Pulmonary artery endothelial cell (primary cell): ENCODE results near the gene NXN. TPM values are rescaled to one million over a fixed set of nuclear protein-coding genes. Genes with fewer than 3 reads are reported as not detected.
A peak's percentile ranks its signal among the peaks of the same experiment; 100 is the strongest.
"Not testable (repeated sequence)": the region's sequence is repeated elsewhere in the genome, so short reads cannot be mapped to it uniquely, and the experiment has no call there.

Experiments used
- DNase-seq: peaks from one replicate; pipeline ENCODE4 v3.0.0-alpha.2; 2011; ENCODE audit warnings: low read depth, low spot score
- total RNA-seq: library from RNA; depleted of rRNA; stranded (reverse); fragments of >200 nt; gene quantifications from 2 replicates; pipeline ENCODE4 v1.2.3, GENCODE V29; 2014

The NXN gene
- total RNA-seq, 1 donor from 2014 or later = 33.0 TPM

DNA sequence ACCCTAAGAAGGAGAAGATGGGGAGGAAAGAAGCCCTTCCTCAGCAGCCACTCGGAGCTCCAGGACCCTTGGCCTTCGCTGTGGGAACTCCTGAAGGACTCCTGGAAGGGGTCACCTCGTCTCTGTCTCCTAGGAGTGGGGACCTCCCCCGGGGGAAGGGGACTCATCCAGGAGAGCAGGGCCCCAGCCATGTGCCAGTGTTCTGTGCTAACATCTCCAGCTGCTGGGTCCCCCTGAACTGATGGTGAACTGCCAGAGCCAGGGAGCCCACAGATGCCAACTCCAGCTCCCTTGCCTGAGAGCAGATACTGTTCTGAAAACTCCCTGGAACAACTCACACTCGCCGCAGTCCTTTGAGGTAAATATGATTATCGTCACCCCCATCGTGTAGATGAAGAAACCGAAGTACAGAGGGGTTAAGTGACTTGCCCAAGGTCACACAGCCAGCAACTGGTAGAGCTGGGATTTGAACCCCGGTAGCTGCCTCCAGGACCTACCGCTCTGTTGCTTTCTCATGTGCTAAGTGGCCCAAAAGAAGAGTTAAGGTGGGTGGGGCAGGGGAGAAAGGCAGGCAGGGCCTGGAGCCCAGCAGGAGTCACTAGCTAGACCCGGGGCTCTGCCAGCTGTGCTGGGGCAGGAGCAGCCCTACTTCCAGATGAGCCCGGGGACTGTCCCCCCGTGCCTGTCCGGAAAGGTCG lies 27.9 kb upstream of the NXN start:
- DNase-seq = no peak

DNA sequence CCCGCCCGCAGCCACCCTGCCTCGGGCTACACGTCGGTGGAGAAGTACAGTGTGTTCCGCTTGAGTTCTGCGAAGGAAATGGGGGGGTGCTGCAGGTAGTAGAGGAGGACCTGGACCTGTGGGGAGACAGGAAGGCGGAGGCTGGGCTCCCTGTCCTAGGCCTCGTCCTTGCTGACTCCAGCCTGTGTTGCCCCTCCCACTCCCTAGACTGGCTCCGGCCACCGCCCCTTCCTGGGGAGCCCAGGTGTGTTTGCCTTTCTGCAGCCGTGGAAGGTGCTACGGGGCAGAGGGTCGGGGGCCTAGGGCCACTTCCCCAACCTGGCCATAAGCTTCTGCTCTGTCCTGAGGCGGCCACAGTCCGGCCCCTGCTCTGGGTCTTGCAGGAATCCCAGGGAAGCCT lies 26.5 kb upstream of the NXN start:
- DNase-seq = no peak

DNA sequence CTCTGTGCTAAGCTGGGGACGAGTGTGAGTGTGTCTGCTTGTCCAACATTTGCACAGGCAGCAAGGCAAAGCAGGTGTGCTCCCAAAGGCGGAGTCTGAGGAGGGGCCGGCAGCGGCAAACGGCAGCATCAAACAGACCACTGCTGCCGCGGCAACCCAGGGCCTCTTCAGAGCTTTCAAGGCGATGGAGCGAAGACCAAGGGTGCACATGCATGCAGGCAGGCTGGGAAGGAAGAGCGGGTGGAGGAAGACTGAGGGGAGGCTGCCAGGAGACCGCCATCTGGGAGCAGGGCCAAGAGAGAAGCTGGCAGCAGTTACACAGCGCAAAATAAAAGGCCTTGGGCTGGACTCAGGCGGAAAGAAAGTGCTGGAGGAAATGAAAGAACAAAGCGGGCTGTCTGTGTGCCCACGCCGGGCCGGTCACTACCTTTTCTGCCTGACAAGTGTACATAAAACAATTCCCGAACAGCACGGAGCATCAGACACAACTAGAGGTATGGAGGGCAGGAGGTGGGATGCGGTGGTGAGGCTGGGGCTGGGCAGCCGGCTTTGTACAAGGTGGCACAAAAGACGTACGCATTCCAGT lies 25.9 kb upstream of the NXN start:
- peak; percentile 63 for DNase-seq

DNA sequence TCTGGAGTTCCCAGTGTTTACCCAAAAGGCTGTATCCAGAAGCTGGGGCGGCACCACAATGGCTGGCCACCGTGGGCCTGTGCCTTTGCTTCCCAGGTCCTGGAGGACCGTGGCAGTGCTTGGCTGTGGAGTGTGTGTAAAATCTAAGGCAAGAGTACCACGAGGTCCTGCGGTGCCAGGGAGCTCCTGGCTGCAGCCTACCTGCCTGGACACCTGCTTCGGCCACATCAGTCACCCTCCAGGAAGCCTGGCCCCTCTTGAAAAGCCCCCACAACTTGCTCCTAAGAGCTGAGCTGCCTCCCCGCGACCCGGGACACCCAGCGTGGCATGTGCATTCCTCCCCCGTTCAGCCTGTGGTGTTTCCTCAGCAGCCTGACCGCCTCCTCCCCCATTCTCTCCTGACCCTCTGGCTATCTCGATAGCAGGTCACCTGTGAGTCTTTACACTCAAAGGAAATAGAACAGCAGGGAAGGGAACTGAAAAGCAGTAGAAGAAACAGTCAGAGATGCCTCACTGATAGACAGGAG lies 25.3 kb upstream of the NXN start:
- no peak for DNase-seq

DNA sequence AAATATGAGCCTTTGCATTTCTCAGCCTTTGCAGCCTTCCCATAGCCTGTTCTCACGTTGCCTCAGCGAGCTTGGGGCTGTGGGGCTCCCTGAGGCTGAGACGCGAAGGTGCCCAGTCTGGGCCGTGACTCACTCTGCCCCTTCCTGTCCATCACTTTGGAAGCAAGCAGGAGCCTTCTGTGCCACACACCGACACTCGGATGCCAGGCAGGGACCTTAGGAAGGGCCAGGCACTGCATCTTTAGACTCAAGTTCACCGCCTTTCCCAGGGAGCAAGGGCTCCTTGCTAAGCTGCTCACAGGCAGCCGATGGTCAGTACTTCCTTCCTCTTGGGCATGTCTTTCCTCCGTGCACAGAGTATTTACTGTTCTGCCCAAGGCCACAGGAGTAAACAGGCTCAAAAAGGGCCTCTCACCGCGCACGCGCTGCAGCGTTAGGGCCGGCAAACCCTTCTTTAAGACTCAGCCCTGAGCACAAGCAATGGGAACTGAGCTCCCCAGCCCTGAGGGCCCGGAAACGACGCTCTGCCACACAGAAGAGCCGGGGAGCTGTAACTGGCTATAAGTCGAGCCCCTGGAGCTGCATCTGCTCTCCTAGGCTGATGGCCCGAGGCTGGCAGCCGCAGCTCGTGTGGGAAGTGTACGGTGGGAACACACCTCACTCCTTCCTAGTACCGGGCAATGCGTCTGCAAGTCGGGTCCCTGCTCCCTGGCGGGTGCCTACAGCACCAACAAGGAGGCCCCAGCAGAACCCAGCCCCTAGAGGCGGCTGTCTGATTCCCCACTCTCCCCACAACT lies 24.6 kb upstream of the NXN start:
- no peak for DNase-seq

DNA sequence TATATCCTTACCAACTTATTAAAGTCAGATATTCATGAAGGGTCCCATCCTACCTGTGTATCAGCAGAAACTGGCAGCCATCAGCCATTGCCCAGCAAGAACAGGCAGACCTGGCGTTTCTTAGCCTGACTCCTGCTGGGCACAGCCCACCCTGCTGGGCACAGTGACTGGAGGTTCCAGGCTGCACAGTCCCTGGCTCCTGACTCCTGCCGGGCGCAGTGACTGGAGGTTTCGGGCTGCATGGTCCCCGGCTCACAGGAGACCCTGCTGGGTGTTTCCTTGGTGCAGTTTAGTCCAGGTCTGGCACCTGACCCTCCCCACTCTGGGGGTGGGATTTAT lies 24.0 kb upstream of the NXN start:
- no peak for DNase-seq

DNA sequence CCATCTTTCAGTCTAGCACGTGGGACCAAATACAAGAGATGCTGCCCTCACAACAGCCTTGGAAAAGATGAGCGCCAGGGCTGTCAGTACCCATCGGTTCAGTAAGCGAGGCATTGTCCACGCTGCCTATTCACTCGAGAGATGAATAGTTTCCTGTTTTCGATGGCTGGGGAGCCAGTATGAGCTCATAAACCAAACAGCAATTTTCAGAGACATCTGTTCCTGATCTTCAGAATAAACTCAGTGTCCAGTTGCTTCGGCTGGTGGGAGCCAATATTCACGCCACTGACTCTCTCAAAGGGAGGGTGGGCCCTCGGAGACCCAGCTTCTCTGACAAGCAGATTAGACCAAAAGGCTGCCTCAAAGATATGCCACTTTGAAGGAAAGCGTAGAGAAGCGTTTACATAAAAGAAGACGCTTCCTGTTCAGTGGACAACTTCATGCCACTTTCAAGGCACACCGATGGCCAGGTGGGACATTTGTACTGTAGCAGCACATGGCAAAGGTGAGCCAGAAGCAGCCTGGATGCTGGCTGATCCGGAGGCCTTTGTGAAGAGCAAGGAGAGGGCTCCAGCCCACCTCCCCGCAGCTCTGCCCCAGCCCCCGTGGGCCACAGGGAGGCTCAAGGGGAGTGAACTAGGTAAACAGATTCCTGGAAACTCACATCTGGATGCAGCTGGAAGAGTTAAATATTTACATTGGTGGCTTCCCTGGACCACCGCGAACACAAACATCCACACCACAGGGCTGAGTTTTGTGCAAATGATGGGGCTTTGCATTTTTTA lies 23.4 kb upstream of the NXN start:
- DNase-seq = peak; percentile 63

DNA sequence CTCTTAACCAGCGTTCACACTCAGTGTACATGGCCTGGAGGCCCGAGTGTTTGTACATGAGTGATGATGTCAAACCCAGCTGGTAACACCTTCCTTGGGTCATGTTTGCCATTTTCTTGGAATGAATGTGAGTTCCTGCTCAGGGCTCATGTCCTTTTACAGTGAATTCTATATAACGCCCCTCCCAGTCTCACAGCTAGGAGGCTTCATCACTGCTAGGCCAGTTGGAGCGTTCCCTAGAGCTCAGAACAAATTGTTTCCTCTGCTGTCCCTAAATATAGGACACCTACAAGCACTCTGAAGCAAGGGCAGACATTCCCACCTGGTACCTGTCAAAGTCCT lies 22.8 kb upstream of the NXN start:
- DNase-seq = no peak

DNA sequence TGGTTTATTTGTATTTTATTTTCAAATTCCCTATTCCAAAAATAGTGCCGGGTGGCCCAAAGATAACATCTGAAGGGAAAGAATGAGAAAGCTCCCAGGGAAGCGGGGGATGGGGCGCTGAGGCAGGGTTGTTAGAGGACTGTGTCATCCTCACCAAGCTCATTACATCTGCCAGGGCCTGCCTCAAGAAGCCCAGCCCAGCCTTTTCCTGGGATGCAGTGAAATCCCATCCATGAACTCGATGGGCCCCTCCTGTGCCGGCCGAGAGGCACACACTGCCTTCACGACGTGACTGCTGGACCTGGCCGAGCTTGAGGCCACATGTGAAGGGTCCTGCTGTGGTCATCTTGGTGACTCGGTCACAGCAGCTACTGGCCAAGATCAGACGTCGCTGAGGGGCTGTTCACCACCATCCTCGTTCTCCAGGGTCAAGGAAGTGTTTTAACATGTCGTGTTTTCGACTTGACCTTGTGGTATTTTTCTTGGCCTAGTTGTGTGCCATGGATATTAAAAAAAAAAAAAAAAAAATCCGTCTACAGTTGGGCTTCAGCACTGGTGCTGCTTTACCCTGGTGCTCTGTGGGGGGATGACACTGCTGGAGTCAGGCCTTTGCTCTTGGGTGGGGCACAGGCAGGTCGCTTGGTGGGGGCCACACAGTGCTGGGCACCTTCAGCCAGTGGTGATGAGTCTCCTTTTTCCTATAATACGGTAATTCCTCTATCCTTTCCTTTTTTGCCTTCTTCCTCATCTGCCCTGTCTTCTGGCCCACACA lies 22.2 kb upstream of the NXN start:
- DNase-seq = no peak

DNA sequence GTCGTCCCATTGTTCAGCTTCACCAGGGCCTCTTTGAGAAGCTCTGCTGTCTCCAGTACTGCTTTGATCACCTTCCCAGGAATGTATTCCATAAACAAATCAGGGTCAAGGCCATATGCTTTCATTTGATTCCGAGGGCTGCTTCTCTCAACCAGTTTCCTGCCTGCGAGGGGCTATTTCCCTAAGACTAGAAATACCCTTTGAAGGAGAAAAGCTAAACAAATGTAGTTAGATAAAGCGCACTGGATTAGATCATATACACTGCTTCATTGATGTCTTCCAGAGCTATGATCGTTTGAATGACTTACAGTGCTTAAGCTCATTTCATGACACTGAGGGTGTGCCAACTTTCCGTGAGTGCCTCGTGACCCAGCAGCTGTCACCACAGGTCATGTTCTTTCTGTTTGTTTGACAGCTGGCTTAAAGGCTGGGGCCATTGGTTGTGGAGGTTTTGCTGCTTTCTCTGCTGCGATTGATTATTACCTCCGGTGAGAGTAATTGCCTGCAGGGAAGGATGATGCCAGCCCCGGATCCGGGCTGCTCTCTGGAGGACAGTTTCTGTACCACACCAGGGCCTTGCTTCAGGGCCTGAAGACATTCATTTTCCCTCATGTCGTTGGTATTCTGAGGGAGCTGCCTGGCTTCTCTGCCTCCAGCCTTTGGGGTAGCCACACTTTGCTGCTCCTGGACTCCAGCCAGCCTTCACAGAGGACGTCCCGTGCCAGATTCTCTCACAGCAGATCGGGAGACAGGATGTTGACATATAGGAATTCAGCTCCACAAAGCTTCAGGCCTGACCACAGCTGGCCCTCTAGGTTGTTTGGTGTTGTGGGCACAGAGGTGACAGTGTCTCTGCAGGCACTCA lies 21.3 kb upstream of the NXN start:
- DNase-seq = no peak

DNA sequence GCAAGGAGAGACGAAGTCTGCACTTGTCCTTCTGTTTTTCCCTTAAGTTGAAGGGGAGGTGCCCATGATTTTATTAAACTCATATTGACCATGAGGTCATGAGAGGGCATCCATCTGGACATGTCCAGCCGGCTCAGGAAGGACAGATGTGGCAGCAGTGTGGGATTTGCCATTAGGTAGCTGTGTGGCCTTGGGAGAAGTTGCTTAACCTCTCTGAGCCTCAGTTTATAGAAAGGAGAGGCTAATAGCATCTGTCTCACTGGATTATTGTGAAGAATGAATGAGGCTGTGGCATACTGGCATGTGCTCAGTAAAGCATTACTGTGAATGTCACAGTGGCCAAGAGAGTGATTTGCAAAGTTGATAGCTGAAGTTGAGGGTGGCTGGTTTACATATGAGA lies 18.5 kb upstream of the NXN start:
- DNase-seq = no peak

DNA sequence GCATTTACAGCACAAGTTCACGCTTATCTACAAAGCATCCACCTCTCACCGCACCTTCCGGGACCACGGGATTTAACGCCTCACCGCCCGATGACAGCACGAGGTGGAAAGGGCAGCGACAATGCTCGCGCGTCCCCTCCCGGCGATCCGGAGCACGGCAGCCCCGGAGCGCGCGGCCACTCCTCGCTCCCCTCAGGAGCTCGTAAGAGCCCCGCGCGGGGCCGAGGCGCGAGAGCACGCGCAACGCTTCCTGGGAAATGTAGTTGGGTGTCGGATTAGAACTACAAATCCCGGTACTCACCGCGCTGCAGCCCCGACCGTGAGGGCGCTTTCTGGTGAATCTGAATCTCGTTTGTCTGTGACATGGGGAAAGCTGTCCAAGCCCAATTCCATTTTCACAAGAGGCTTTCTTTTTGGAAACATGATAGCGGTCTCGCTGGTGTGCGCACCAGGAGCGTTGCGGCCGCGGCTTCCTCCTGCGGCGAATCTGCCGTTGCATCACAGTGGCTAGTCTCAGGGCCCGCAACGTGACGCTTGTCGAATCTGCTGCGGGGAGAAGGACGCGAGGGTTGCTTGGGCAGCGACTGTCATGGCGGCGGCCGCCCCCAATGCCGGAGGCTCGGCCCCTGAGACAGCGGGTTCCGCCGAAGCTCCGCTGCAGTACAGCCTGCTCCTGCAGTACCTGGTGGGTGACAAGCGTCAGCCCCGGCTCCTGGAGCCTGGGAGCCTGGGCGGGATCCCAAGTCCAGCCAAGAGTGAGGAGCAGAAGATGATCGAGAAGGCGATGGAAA lies 17.2 kb upstream of the NXN start, which contains the start of gene TIMM22:
Gene TIMM22, plus strand, starts transcription at position 576 of the 791 bp plus-strand sequence. Its CDS starts 14 bp downstream, at position 590.
- peak; percentile 96 for DNase-seq

DNA sequence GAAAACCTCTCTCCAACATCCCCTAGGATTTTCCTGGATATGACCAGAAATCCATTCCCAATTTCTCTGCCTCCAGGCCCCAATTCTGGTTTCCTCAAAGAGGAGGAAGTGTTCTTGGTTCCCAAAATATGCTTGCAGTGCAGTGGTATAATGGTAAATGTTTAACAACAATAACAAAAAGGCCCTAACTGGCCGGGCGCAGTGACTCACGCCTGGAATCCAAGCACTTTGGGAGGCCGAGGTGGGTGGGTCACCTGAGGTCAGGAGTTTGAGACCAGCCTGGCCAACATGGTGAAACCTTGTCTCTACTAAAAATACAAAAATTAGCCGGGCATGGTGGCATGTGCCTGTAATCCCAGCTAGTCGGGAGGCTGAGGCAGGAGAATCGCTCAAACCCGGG lies 15.7 kb upstream of the NXN start:
- not testable (repeated sequence) for DNase-seq

DNA sequence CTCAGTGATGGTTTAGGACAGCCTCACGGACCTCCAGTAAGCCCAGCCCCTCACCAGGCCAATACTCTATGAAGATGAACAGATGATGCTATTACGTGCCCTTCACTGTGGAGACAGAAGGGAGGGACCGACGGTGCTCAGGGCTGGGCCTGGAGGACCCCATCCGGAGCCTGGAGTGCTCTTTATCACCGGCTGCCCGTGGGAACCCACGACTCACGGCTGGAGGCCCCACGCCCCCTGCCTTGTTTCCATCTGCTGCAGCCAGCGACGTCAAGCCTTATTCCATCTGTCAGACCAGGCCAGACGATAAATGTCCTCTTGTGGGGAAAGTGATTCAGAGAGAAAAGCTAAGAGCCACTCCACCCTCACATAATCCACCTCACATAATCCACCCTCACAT lies 13.4 kb upstream of the NXN start:
- no peak for DNase-seq

DNA sequence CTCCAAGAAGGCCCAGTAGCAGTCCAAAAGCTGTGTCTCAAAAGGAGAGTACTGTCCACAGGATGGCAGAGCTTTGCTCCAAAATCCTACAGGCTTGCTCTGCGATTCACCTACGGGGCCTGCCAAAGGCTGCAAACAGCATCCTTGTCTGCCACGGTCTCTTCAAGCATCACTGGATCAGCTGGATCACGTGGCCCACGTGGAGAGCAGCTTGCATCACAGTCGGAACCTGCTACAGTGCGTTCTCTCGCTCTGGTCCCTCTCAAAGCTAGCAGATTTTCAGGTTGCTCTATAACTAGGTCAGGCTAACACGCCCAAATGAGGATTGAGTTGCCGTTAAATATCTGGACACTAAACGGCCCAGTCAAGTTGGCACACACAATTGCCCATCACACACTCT lies 9.0 kb upstream of the NXN start:
- no peak for DNase-seq

DNA sequence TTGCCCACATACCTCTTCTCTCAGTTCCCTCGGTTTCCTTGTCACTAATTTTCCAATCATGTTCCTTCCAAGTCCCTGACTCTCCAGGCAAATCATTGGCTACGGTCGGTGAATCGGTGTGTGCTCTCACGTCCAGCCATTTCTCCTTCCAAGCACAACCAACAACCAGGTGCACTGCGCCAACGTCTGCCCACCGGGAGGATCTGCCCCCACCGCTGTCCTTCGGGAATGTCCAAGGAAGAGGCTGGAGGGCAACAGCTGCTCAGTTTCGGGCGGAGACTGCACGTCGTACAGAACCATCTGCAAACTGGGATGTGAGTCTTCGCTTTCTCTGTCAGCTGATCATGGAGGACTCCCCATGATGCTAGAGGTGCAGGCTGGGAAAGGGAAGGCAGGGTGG lies 8.4 kb upstream of the NXN start:
- no peak for DNase-seq

DNA sequence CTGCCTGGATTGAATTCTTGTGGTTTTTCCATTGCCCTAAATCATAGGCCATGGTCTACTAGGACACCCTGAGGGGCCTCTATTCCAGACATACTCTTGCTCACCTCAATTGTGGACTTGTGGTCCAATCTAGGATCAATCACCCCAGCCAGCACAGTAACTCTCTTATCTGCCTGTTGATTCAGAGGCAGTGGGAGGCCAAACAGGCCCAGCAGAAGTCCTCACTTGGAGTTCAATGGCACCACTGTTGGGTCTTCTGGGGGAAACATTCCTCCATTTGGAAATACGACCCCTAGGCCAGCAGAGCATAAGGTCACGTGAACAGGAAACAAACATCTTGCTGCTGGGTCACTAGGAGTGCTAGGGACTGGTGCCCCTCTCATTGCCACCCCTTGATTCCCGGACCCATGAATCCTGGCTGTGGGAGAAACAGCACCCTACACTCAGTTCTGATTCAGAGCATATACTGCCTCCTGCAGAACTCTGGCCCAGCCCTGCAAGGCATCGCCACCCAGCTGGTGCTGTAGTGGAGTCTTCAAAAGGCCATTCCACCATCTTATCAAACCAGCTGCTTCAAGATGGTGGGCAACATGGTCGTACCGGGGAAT lies 6.8 kb upstream of the NXN start:
- no peak for DNase-seq

DNA sequence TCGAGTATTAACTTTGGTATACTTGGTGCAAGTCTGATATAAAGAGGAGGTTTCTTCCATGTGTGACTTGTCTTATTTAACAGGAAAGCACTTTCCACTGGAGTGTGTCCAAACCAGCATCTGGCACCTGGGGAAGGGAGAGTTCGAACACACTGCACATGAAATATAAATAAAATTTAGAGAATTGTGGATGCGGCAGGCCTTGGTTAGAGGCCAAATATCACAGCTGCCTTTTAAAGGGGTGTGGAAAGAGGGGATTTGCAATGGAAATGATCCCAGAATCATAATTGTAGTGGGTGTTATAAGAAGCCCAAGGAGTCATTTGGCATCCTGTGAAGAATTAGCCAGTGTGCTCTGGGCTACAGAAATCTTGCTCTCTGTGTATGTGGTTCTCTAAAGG lies 4.3 kb upstream of the NXN start:
- DNase-seq = no peak

DNA sequence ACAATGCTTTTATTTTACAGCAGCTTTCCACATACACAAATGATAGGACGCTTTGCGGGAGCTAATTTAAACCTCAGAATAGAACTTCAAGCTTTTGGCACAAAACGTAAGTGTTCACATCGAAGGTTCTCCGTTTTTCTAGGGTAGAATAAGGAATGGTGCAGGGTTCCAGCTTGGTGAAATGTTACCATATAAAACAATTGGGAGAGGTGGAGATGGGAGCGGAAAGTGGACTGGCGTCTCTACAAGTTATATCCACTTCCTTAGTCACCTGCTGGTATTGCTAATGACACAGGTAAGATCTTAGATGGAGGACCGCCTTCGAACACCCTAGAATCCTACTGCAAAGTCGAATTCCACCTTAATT lies 1.7 kb upstream of the NXN start:
- no peak for DNase-seq
